ENCODE results near the gene PLP1.
"Not testable (repeated sequence)": the region's sequence is repeated elsewhere in the genome, so short reads cannot be mapped to it uniquely, and the experiment has no call there.

The PLP1 gene

GRCh38 chrX:103781062-103781402, 4.4 kb downstream of the PLP1 start:
- DNase-seq (ENCODE audit: low spot score) = no peak

GRCh38 chrX:103781706-103782105, 5.1 kb downstream of the PLP1 start:
- DNase-seq (ENCODE audit: low spot score) = no peak

- DNase-seq (ENCODE audit: low spot score) = no peak
Measured at GRCh38 chrX:103782640-103783039, 6.0 kb downstream of the PLP1 start.

- DNase-seq (ENCODE audit: low spot score) = no peak
Measured at GRCh38 chrX:103783196-103783595, 6.6 kb downstream of the PLP1 start.

GRCh38 chrX:103783971-103784370, 7.3 kb downstream of the PLP1 start:
- no peak for DNase-seq (ENCODE audit: low spot score)

GRCh38 chrX:103789004-103789403, 12.4 kb downstream of the PLP1 start:
- DNase-seq (ENCODE audit: low spot score) = no peak

GRCh38 chrX:103791228-103791627, 14.6 kb downstream of the PLP1 start:
- no peak for DNase-seq (ENCODE audit: low spot score)

- DNase-seq (ENCODE audit: low spot score) = no peak
Measured at GRCh38 chrX:103791826-103792485, 15.3 kb downstream of the PLP1 start.

GRCh38 chrX:103792916-103793544, 16.4 kb downstream of the PLP1 start:
- no peak for DNase-seq (ENCODE audit: low spot score)

- no peak for DNase-seq (ENCODE audit: low spot score)
Measured at GRCh38 chrX:103793545-103793940, 16.9 kb downstream of the PLP1 start.

- no peak for DNase-seq (ENCODE audit: low spot score)
Measured at GRCh38 chrX:103794119-103794518, 17.5 kb downstream of the PLP1 start.

GRCh38 chrX:103797691-103798090, 21.1 kb downstream of the PLP1 start:
- DNase-seq (ENCODE audit: low spot score) = no peak

- DNase-seq (ENCODE audit: low spot score) = no peak
Measured at GRCh38 chrX:103800318-103800717, 23.7 kb downstream of the PLP1 start.

- no peak for DNase-seq (ENCODE audit: low spot score)
Measured at GRCh38 chrX:103805860-103806259, 29.2 kb downstream of the PLP1 start.

- DNase-seq (ENCODE audit: low spot score) = no peak
Measured at GRCh38 chrX:103806862-103807474, 30.3 kb downstream of the PLP1 start.

GRCh38 chrX:103811858-103812257, 35.2 kb downstream of the PLP1 start:
- DNase-seq (ENCODE audit: low spot score) = no peak

- DNase-seq (ENCODE audit: low spot score) = not testable (repeated sequence)
Measured at GRCh38 chrX:103817101-103817500, 40.5 kb downstream of the PLP1 start.

- peak; percentile 13 for DNase-seq (ENCODE audit: low spot score)
Measured at GRCh38 chrX:103817502-103817901, 40.9 kb downstream of the PLP1 start.

- no peak for DNase-seq (ENCODE audit: low spot score)
Measured at GRCh38 chrX:103818842-103819619, 42.4 kb downstream of the PLP1 start.

- DNase-seq (ENCODE audit: low spot score) = not testable (repeated sequence)
Measured at GRCh38 chrX:103820802-103821201, 44.2 kb downstream of the PLP1 start.

- DNase-seq (ENCODE audit: low spot score) = no peak
Measured at GRCh38 chrX:103823591-103823990, 47.0 kb downstream of the PLP1 start.

- DNase-seq (ENCODE audit: low spot score) = no peak
Measured at GRCh38 chrX:103825881-103826280, 49.2 kb downstream of the PLP1 start.

GRCh38 chrX:103828529-103828928, 51.9 kb downstream of the PLP1 start:
- no peak for DNase-seq (ENCODE audit: low spot score)

Measured in iPS-NIHi11 (cell line).